Limb (tissue), 2 donors: ENCODE measurements around the gene VEGFB.
"Not testable (repeated sequence)": the region's sequence is repeated elsewhere in the genome, so short reads cannot be mapped to it uniquely, and the experiment has no call there.

Experiments
- DNase-seq, 2 donors: peaks; one replicate each; pipeline ENCODE4 v3.0.0-alpha.2; 2016; ENCODE audit errors: extremely low spot score in 2 of 2

Gene VEGFB

DNA sequence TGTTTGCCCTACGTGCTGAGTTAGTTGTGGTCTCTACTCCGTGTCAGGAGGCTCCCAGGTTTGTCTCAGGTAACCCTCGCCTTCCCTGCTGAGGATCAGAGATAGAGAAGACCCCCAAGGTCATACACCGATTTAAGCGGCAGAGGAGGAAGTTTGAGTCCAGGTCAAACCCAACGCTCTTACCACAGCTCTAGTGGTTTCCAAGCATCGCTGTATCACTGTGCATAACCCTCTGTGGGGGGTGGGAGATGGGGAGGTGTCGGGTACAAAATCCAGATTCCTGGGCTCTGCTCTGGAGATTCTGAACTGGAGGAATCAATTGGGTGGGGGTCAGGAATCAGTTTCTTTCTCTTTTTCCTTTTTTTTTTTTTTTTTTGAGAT, 3.4 kb upstream of the VEGFB start:
- DNase-seq: no peak

DNA sequence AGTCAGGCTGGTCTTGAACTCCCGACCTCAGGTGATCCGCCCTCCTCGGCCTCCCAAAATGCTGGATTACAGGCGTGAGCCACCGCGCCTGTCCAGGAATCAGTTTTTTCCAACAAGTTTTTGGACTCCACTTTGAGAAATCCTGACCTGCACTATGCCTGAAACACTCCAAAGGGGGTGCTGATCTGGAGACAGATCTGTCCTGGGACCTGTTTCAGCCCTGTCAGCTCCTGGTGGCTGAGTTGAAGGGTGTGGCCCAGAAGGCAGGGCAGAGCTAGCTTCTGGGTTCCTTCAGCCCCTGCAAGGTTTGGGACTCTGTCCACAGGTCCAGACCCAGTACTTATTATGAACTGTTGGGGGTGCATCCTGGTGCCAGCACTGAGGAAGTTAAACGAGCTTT, 2.8 kb upstream of the VEGFB start:
- no peak for DNase-seq

DNA sequence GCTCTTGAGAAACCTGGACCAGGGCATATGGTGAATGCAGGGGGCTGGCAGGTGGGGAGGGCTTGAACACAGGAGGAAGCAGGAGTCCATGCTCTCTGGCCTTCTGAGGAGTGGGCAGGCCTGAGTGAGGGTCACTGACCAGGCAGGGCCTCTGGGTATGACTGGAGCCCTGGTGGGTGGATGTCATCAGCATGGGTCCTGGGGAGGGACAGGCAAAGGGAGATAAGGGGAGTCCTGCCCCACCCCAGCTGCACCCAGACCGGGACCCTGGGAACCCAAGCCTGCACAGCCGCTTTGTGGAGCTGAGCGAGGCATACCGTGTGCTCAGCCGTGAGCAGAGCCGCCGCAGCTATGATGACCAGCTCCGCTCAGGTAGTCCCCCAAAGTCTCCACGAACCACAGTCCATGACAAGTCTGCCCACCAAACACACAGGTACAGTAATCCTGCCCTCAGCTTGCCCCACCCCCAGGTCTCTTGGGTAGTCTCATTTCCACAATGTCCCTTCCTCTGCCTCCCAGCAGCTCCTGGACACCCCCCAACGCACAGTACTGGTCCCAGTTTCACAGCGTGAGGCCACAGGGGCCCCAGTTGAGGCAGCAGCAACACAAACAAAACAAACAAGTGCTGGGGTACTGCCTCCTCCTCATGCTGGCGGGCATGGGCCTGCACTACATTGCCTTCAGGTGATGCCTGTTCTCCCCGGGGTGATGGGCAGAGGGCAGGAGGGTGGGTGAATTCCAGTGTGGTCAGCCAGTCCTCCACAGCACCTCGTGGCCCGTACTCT, 2.0 kb upstream of the VEGFB start:
- DNase-seq: no peak

DNA sequence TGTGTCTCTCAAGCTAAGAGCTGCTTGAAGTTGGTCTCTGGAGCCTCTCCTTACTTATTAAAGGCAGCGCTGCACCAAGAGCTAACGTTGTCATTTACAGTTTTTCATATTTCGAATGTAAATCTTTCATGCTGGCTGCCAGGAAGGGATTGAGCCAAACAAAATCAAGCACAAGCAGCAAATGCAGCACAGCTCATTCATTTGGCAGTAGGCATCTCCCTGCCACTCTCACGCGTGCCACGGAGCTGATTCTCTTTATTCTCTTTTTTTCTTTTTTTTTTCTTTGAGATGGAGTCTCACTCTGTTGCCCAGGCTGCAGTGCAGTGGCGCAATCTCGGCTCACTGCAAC, 1.4 kb upstream of the VEGFB start:
- DNase-seq: no peak

DNA sequence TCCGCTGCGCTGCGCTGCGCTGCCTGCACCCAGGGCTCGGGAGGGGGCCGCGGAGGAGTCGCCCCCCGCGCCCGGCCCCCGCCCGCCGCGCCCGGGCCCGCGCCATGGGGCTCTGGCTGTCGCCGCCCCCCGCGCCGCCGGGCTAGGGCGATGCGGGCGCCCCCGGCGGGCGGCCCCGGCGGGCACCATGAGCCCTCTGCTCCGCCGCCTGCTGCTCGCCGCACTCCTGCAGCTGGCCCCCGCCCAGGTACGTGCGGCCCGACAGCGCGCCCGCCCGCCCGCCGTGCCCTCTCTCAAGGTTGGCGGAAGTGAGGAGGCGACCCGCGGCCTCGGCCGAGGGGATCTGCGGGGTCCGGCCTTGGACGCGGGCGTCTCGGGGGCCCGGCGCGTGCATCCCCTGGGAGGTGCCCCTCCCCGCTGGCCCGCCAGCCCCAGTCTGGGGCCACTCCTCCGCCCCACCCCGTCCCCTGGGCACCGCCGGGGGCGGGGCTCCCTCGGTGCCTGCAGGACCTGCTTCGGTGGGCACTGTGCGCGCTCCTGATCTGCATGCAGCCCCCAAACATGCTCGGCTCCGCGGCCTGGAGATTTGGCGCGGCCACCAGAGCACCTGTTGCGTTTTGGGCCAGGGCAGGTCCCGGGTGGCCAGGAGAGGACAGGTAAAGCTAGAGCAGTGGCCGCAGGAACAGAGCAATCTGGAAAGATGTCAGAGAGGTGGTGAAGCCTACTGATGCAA, 429 bp downstream of the VEGFB start:
- DNase-seq: peak in 1 of 2 donors; percentile 71

DNA sequence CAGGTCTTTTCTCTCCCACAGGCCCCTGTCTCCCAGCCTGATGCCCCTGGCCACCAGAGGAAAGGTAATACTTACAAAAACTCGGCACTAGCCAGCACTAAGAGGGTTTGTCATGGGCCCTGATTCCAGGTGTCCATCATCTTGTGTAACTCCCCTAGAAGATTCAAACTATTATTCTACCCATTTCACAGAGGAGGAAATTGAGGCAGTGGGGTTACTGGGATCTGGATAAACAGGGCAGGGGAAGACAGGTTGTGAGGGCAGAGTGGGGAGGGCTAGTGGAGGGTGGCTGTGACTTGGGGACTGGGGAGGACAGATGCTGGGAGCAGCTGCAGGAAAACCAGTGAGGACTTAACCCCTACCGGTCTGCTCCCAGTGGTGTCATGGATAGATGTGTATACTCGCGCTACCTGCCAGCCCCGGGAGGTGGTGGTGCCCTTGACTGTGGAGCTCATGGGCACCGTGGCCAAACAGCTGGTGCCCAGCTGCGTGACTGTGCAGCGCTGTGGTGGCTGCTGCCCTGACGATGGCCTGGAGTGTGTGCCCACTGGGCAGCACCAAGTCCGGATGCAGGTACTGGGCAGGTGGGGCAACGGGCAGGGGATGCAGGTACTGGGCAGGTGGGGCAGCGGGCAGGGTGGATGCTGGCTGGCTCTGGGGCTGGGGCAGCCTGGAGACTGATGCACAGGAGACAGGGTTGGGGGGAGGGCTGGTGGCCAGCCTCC, 1.2 kb downstream of the VEGFB start:
- DNase-seq: no peak

DNA sequence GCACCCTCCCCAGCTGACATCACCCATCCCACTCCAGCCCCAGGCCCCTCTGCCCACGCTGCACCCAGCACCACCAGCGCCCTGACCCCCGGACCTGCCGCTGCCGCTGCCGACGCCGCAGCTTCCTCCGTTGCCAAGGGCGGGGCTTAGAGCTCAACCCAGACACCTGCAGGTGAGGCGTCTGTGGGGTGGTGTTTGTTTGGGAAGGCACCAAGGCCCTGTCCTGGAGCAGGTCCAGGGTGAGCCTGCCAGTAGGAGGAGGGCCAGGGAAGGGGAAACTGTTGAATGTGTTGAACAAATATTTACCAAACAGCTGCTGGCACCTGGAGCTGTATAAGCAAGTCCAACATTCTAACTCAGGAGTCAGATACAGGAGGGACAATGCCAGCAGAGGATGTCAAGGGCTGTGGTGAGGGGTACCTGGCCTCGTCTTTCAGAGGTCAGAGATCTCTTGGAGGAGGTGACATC, 3.1 kb downstream of the VEGFB start:
- DNase-seq: no peak

DNA sequence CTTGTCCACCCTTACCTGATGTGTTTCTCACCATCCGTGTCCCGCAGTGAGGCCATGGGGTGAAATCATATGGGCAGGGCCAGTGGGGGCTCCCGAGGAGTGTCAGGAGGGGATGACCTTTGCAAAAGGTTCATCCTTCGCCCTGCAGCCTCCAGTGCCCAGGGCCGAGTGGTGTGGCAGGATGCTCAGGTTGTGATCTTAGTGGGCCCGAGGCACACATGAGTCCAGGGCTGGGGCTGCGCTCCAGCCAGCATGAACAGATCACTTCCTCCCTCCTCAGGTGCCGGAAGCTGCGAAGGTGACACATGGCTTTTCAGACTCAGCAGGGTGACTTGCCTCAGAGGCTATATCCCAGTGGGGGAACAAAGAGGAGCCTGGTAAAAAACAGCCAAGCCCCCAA, 3.7 kb downstream of the VEGFB start:
- no peak for DNase-seq

DNA sequence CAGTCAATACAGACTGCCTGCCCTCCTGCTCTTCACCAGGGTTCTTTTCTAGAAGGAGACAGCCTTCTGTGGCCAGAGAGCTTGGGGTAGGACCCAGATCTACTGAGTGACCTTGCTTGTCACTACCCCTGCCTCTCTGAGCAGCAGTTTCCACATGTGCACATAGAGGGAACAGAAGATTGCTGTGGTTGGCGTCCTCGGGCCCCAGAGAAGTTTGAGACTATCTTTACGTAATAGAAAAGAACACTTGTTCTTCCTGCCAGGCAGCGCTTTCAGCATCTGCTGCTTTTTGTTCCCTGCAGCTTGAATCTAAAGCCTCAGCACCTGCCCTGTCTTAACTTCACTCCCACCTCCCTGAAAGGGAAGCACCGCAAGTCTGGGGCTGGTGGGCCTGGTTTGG, 4.6 kb downstream of the VEGFB start:
- DNase-seq: no peak

DNA sequence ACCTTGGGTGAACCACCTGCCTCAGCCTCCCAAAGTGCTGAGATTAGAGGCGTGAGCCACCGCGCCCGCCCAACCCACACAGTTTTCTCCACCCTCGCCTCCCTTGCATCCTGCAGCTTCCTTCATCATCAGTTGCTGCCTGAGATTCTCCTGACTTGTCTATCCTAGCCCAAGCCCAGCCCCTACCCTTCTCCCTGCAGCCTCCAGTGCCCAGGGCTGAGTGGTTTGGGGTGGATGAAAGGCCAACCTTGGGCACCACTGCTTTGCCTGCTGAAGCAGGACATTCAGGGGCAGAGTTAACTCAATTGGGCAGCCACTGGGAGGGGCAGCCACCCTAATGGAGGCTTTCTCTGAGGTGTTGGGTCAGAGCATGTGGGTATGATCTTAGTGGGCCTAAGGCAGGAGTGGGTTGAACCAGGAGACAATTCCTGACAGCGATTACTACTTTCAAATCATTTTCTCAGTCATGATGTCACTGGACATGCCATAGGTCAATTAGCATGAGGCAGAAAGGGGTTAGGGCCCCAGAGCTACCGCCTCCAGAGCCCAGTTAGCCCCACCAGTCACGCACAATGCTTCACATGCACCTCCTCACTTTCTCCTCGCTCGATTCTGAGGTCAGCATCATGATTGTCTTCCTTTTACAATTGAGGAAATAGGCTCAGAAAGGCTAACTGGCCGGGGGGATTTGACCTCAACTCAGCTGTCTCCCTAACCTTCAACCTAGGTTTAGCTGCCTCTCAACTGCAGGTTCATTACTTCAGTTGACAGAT, 5.5 kb downstream of the VEGFB start:
- no peak for DNase-seq

DNA sequence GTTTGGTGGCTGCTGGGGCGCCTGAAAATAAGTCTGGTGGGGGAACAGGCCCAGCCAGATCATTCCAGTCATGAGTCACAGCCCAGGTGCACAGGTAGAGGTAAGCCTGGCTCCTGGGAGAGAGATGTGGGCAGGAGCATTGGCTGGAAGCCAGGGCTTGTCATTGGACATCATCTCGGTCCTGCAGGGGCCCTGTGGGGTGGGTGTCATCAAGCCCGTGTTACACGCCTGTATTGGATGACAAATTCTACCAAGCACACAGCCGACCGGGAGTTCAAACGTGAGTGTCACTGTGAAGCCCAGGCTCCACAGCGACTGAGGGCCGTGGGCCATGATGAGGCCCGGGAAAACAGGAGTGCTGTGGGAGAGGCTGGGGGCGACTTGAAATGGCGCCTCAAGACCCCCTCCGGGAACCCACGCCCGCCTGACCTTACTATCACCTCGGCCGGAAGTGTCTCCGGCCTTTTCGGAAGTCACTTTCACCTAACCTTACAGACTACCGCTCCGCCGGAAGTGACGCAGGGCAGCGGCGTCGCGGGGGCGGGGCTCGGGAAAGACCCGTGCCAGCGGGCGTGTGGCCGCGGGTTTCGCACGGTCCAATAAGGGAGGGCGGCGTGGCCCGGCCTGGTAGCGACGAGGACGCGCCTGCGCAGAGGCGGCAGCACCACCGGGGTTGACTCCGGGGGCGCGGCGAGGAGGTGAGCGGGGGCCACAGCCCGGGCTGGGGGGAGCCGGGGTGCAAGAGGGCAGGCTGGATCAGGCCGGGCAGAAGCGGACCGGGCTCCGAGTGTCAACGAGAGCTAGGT, 6.3 kb downstream of the VEGFB start, which contains the start of gene FKBP2:
FKBP2 (plus strand) TSS at position 661 of the 806 bp plus-strand sequence. CDS start 1,293 bp downstream, outside the sequence.
- DNase-seq: peak; percentile 97 to 99

DNA sequence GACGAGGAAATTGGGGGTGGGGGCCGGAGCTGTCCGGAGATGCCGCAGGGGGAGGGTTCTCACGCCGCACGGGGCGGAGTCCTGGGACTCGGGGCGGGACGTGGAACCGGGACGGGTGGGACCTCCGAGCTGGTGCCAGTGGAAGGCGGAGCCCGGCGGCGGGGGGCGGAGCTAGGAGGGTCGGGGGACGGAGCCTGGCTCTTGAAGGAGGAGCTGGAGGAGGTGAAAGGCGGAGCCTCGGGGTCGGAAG, 6.8 kb downstream of the VEGFB start:
- peak; percentile 100 for DNase-seq

DNA sequence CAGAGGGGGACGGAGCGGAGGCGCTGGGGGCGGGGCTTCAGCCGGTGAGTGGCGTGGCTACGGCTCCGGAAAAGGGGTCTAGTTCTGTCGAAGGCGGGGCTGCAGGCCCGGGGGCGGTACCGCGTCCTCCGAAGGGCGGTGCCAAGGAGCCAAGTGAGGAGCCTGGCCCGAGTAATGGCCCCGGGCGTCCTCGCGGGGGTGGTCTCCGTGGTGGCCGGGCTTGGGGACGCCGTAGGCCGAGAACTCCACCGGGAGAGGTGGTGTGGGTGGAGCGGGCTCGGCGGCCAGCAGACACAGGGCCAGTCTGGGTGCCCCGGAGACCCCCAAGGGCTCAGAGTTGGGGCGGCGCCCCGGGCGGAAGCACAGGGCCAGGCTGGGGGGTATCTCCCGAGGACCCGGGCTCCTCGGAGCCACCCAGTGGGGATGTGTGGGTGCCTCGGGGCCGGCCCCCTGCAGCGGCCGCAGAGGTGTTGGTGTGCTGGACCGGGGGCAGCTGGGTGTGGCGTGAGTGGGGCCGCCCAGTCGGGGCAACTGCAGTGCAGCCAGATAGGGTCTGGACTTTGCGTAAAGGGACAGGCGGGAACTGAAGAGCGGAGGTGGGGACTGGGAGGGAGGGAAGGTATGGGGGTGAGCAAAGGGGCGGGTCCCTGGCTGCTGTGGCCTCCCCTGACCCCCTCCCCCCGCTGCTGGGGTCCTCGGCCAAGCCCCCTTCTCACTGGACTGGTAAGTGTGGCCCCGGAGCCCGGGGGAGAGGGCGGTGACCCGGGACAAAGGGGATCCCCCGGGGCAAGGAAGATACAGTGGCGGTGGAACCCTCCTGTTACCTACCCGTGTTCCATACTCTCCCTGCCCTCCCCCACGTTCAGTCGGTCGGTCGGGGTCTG, 7.3 kb downstream of the VEGFB start:
- no peak for DNase-seq

DNA sequence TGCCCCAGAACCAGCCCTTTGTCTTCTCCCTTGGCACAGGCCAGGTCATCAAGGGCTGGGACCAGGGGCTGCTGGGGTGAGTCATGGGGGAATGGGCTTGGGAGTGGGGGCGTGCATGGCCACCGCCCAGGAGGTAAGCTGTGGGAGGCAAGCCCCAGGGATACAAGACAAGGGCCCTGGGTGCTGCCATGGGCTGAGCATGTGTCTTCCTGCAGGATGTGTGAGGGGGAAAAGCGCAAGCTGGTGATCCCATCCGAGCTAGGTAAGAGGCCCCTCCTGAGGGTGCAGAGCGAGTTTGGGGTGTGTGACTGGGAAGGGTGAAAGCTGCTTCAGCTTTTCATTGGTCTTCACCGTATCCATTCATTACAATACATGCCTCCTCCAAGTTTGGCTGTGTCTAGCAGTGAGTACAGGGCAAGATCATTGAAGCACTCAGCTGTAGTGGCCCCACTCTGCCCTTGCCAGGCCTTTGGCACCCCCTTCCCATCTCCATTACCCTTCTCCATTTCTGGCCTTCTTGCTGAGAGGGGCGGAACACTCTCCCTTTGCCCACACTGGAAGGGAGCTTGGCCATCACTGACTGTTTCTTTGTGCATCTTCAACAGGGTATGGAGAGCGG, 9.0 kb downstream of the VEGFB start:
- DNase-seq: no peak

DNA sequence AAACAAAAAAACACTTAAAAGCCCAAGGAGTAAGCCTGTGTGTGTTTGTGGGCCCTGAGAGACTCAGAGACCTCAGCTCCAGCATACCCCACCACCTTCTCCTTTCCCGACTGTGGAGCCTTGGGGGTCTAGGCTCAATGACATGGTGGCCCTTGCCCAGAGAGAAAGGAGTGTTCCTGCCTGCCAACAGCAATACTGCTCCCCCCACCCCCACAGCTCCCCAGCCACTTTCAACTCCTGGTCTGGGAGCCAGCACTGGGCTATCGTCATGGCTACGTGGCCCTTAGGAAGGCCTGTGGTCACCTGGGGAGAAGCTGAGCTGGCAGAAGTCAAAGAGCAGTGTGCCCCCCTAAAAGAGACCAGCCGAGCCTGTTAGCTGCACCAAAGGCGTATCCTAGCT, 9.7 kb downstream of the VEGFB start:
- no peak for DNase-seq

DNA sequence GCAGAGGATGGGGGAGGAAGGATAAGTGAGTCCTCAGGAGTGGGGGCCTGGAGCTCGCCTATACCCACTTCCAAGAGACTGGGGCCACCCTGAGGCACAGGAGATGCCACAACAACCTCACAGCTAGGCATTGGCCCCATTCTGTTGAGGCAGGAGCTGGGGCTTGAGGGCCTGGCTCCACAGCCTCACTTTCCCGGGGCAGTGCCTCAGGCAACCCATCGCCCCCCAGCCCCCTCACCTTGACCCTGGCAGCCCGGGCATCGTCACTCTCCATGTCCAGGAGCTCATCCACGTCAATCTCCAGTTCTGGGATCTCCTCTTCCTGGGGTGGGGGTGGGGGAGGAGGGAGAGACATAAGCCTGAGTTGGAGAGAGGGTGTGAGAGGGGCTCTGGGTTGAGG, 10.6 kb downstream of the VEGFB start:
- no peak for DNase-seq

DNA sequence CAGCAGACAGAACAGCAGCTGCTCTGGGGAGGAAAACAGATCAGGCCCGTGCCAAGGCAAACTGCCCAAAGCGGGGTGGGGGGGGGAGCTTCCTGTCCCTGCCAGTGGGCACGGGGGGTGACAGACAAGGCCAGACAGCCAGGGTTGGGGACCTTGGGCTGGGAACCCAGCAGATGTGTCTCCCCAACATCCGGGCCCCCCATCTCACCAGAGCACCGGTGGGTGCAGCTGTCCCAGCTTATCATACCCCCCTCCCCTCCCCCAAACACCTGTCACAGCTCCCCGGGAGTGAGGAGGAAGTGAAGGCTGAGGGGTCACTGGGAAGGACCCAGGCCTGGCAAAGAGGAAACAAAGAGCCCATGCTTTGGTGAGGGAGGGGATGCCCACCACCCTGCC, 11.0 kb downstream of the VEGFB start:
- peak in 1 of 2 donors; percentile 67 for DNase-seq

DNA sequence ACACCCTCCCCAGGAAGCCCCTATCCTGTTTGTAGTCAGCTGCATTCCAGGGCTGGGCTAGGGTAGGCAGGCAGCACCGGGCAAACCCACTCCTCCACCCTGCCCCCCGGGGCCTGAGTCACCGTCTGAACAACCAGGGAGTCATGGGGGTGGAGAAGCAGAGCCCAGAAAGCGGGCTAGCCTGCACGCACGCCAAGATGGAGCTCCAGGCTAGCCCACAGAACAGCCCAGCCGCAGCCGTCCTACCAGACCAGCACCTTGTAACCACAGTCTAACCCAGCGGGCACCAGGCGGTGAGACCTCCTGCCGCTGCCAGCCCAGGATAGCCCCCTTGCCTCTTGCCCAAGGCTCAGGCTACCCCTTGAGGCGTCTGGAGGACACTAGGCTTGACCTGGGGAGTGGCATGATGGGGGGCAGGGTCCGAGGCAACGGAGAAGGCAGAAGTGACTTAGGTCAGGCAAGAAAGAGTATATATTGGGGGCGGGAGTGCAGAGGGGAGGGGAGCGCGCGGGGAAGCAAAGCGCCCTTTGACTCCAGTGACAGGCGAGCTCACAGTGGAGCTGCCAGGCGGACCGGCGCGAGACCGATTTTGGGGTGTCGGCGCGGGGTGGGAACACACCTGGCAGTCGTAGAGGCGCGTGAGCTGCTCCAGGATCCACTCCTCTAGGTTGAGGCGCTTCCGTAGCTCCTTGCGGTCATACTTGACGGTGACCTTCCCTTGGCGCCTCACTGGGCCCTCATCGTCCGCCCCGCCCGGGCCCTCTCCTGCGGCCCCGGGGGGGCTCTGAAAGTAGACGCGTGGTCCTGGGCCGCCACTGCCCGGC, 11.6 kb downstream of the VEGFB start:
- peak; percentile 43 to 74 for DNase-seq

DNA sequence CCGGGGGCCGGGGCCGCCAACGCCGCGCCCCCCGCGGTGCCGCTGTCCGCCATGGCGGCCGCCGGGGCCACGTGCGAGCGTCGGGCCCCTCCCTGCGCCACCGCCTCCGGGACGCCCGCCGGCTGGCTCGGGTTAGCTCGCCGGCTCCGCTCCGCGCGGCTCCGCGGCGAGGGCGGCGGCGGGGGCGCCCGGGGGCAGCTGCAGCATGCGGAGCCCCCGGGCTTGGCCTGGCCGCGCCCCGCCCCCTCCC, 12.2 kb downstream of the VEGFB start:
- DNase-seq: not testable (repeated sequence)
